HCT116 (cell line): ENCODE measurements around the gene TIMM21. TPM values are rescaled to one million over a fixed set of nuclear protein-coding genes. Genes with fewer than 3 reads are reported as not detected.

ENCODE experiments used
- ATAC-seq: fragments of 200-7000 bp; cut with Tn5 transposase; 2 replicates; pipeline ENCODE4 v1.9.1; 2020; ENCODE audit warnings: mild to moderate bottlenecking, moderate library complexity
- BruUV-seq: library from RNA; stranded (reverse); fragments of 400-500 nt; replicated peaks from 2 replicates; lab custom pipeline; 2021; lab: Mats Ljungman, UMichigan
- CTCF ChIA-PET: fragments of 300-600 bp; sonication (Branson Sonifier 250); formaldehyde crosslinking; loops from one replicate; lab custom pipeline; 2021; ENCODE audit warnings: antibody characterized with exemption; lab: Charles Lee
- POLR2A ChIA-PET: fragments of 300-600, 350-600 bp; sonication (Branson Sonifier 250); formaldehyde crosslinking; loops from one replicate; lab custom pipeline; 2021; ENCODE audit warnings: antibody characterized with exemption; lab: Charles Lee
- RAD21 ChIA-PET, 2 experiments: fragments of 300-600 bp; sonication (Branson Sonifier 250); formaldehyde crosslinking; loops; one replicate each; lab custom pipeline; 2023; ENCODE audit warnings: low total read pairs in 2 of 2; ENCODE audit not compliant: uncharacterized antibody in 2 of 2, unreplicated experiment in 2 of 2, low non-redundant PET in 1 of 2; lab: Charles Lee
- DNase-seq: peaks from one replicate; pipeline ENCODE4 v3.0.0-alpha.2; 2010; ENCODE audit warnings: low read depth, low spot score
- H2AFZ ChIP-seq: fragments of 200-600 bp; shearing (Covaris generic), sonication (generic); 2 replicates; pipeline ENCODE4 v1.6.1; 2017; ENCODE audit warnings: low read depth, mixed run types, mixed read lengths, antibody characterized with exemption, low read length; ENCODE audit not compliant: poor library complexity, severe bottlenecking
- H3K27ac ChIP-seq: 2 replicates; pipeline ENCODE4 v1.5.1; 2012; ENCODE audit warnings: low read depth, low read length
- H3K27me3 ChIP-seq: fragments of 200-600 bp; sonication (generic); 2 replicates; pipeline ENCODE4 v1.6.1; 2016; ENCODE audit warnings: mixed run types, low read length, mixed read lengths; ENCODE audit not compliant: insufficient read depth
- H3K36me3 ChIP-seq, 2 experiments: fragments of 200-500 bp in 1 of 2; fragments of 200-600 bp in 1 of 2; sonication (Bioruptor generic) in 1 of 2; sonication (generic) in 1 of 2; 2 replicates each; pipeline versions ENCODE4 v1.5.1 to v1.6.1; 2014 to 2016; ENCODE audit warnings: low read length in 2 of 2, inconsistent platforms in 1 of 2, mixed read lengths in 1 of 2, mixed run types in 1 of 2; ENCODE audit not compliant: insufficient read depth in 2 of 2, control insufficient read depth in 1 of 2
- H3K4me1 ChIP-seq, 2 experiments: fragments of 200-600 bp in 1 of 2; sonication (generic) in 1 of 2; 2 replicates each; pipeline versions ENCODE4 v1.5.1 to v1.6.1; 2012 to 2017; ENCODE audit warnings: low read length in 2 of 2, inconsistent platforms in 1 of 2, mild to moderate bottlenecking in 1 of 2, mixed read lengths in 1 of 2, mixed run types in 1 of 2, moderate library complexity in 1 of 2; ENCODE audit not compliant: insufficient read depth in 2 of 2, control insufficient read depth in 1 of 2
- H3K4me2 ChIP-seq: fragments of 200-600 bp; sonication (generic); 2 replicates; pipeline ENCODE4 v1.6.1; 2017; ENCODE audit warnings: mixed run types, low read length, mixed read lengths
- H3K4me3 ChIP-seq, 2 experiments: fragments of 200-600 bp in 1 of 2; sonication (generic) in 1 of 2; replicated peaks in 1 of 2; 2 replicates each; pipeline ENCODE4 v1.5.1; 2011 to 2016; ENCODE audit warnings: low read length in 2 of 2, control low read depth in 1 of 2, low read depth in 1 of 2, mild to moderate bottlenecking in 1 of 2, mixed read lengths in 1 of 2, mixed run types in 1 of 2
- H3K79me2 ChIP-seq: fragments of 200-600 bp; sonication (generic); 2 replicates; pipeline ENCODE4 v1.6.1; 2017; ENCODE audit warnings: mild to moderate bottlenecking, mixed run types, low read length, moderate library complexity, mixed read lengths; ENCODE audit not compliant: insufficient read depth
- H3K9ac ChIP-seq: fragments of 200-600 bp; sonication (generic); 2 replicates; pipeline ENCODE4 v1.6.1; 2016; ENCODE audit warnings: low read length, mixed read lengths
- H3K9me2 ChIP-seq: fragments of 200-600 bp; sonication (generic), shearing (Covaris generic); 2 replicates; pipeline ENCODE4 v1.6.1; 2017; ENCODE audit warnings: mixed run types, mild to moderate bottlenecking, moderate library complexity; ENCODE audit not compliant: insufficient read depth
- H3K9me3 ChIP-seq, 2 experiments: fragments of 200-500 bp in 1 of 2; fragments of 200-600 bp in 1 of 2; sonication (Bioruptor generic) in 1 of 2; sonication (generic) in 1 of 2; 2 replicates each; pipeline ENCODE4 v1.6.1; 2014 to 2017; ENCODE audit warnings: low read length in 2 of 2, mixed read lengths in 2 of 2, inconsistent platforms in 1 of 2, low read depth in 1 of 2, mild to moderate bottlenecking in 1 of 2, mixed run types in 1 of 2, moderate library complexity in 1 of 2; ENCODE audit not compliant: control insufficient read depth in 1 of 2, insufficient read depth in 1 of 2
- H4K20me1 ChIP-seq: fragments of 200-600 bp; sonication (generic), shearing (Covaris generic); 2 replicates; pipeline ENCODE4 v1.6.1; 2017; ENCODE audit warnings: mixed run types, mild to moderate bottlenecking, moderate library complexity; ENCODE audit not compliant: insufficient read depth
- CBX3 ChIP-seq: IDR thresholded peaks from 2 replicates; pipeline ENCODE4 v1.6.1; 2012; ENCODE audit warnings: low read depth
- CEBPB ChIP-seq: IDR thresholded peaks from 2 replicates; pipeline ENCODE4 v1.6.1; 2012; ENCODE audit warnings: low read depth
- EGR1 ChIP-seq: IDR thresholded peaks from 2 replicates; pipeline ENCODE4 v1.6.1; 2012; ENCODE audit warnings: low read depth
- ELF1 ChIP-seq: IDR thresholded peaks from 2 replicates; pipeline ENCODE4 v1.6.1; 2012; ENCODE audit warnings: low read depth, borderline replicate concordance
- EZH2 ChIP-seq: fragments of 200-600 bp; sonication (generic); IDR thresholded peaks from 2 replicates; pipeline ENCODE4 v1.6.1; 2017; ENCODE audit warnings: antibody characterized with exemption, mixed run types
- EZH2phosphoT487 ChIP-seq: fragments of 200-600 bp; IDR thresholded peaks from 2 replicates; pipeline ENCODE4 v1.6.1; 2018; ENCODE audit warnings: antibody characterized with exemption, borderline replicate concordance
- FOSL1 ChIP-seq: IDR thresholded peaks from 2 replicates; pipeline ENCODE4 v1.6.1; 2012; ENCODE audit warnings: low read depth
- JUND ChIP-seq: IDR thresholded peaks from 2 replicates; pipeline ENCODE4 v1.6.1; 2012
- POLR2A ChIP-seq: IDR thresholded peaks from 2 replicates; pipeline ENCODE4 v1.7.0; 2011; ENCODE audit warnings: borderline replicate concordance; ENCODE audit not compliant: insufficient read depth, insufficient read length; ENCODE audit errors: extremely low read depth
- POLR2AphosphoS5 ChIP-seq: IDR thresholded peaks from 2 replicates; pipeline ENCODE4 v1.6.1; 2011; ENCODE audit warnings: mild to moderate bottlenecking, low read depth, low read length, moderate library complexity
- SIN3A ChIP-seq: IDR thresholded peaks from 2 replicates; pipeline ENCODE4 v1.6.1; 2012; ENCODE audit warnings: low read depth
- SP1 ChIP-seq: IDR thresholded peaks from 2 replicates; pipeline ENCODE4 v1.6.1; 2012; ENCODE audit warnings: low read depth
- SRF ChIP-seq: IDR thresholded peaks from 2 replicates; pipeline ENCODE4 v1.6.1; 2012; ENCODE audit warnings: low read depth
- TCF7L2 ChIP-seq: IDR thresholded peaks from 2 replicates; pipeline ENCODE4 v1.7.0; 2011; ENCODE audit warnings: borderline replicate concordance, inconsistent platforms; ENCODE audit not compliant: insufficient read depth, insufficient read length; ENCODE audit errors: extremely low read depth
- YY1 ChIP-seq: IDR thresholded peaks from 2 replicates; pipeline ENCODE4 v1.6.1; 2011; ENCODE audit warnings: low read length, low read depth, moderate library complexity, mild to moderate bottlenecking; ENCODE audit not compliant: insufficient replicate concordance; ENCODE audit errors: extremely low read depth
- ZFX ChIP-seq: fragments of 450-650 bp; IDR thresholded peaks from 2 replicates; pipeline ENCODE4 v1.6.1; 2017
- ZNF274 ChIP-seq: fragments of 200-500 bp; sonication (Bioruptor generic); IDR thresholded peaks from 2 replicates; pipeline ENCODE4 v1.6.1; 2014; ENCODE audit warnings: mild to moderate bottlenecking, low read depth, low read length, inconsistent platforms
- intact Hi-C: fragments of 100-400 bp; cut with micrococcal nuclease; formaldehyde crosslinking; loops from 2 replicates; pipeline ENCODE4 v1.10.0; 2022
- total RNA-seq: library from RNA; stranded (reverse); gene quantifications from one replicate; pipeline ENCODE4 v1.2.1, GENCODE V29; 2021; ENCODE audit not compliant: unreplicated experiment
- TF ChIP-seq, protein P1 (sequence below): IDR thresholded peaks from 2 replicates; pipeline ENCODE4 v1.6.1; 2012
- TF ChIP-seq, protein P2 (sequence below), 3 experiments: fragments of 200-600 bp in 1 of 3; sonication (generic) in 1 of 3; IDR thresholded peaks in 2 of 3; conservative IDR thresholded peaks in 1 of 3; 2 replicates each; pipeline ENCODE4 v1.5.1; 2012 to 2017; ENCODE audit warnings: low read depth in 2 of 3, low read length in 2 of 3, antibody characterized with exemption in 1 of 3, borderline replicate concordance in 1 of 3, control low read depth in 1 of 3, mild to moderate bottlenecking in 1 of 3, mixed read lengths in 1 of 3, mixed run types in 1 of 3, moderate library complexity in 1 of 3; ENCODE audit not compliant: insufficient read depth in 1 of 3

TIMM21 gene
- total RNA-seq, 1 experiment from 2014 or later, result 33.3 TPM

- no peak overlapping the region for H3K9ac ChIP-seq
- H3K79me2 ChIP-seq, result no peaks in the 10 kb centered on the region
- no peak overlapping the region for H2AFZ ChIP-seq
- no peak overlapping the region for H3K4me2 ChIP-seq
- H3K9me3 ChIP-seq, result no peaks in the 10 kb centered on the region
- ChIA-PET CTCF (no interaction called here), RAD21 (no interaction called here), POLR2A (no interaction called here)
- H3K27me3 ChIP-seq, result 0 out of 2 replicates have a peak, but pooled peaks cover 7% of the 10 kb centered on the region
- DNase-seq (no peak), ATAC-seq (no peak)
- intact Hi-C loops, result no loop called here
- H3K36me3 ChIP-seq, result no peaks in the 10 kb centered on the region
- no peak overlapping the region for H3K4me3 ChIP-seq
- no peaks in the 10 kb centered on the region; the same call in 1 of the 2 replicates for H4K20me1 ChIP-seq
- TF ChIP-seq EZH2phosphoT487 (no peak), EZH2 (no peak), ELF1 (no peak), CEBPB (no peak), EGR1 (no peak), TCF7L2 (no peak), ZNF274 (no peak), YY1 (no peak), ZFX (no peak), SRF (no peak), SIN3A (no peak), JUND (no peak), SP1 (no peak), POLR2AphosphoS5 (no peak), POLR2A (no peak)
- no TSS peak for BruUV-seq
- H3K9me2 ChIP-seq, result no peaks in the 10 kb centered on the region
- no peak overlapping the region for H3K27ac ChIP-seq
- H3K4me1 ChIP-seq, result no peaks in the 10 kb centered on the region
These were observed 39.9 kb upstream of the TIMM21 start for GRCh38 chr18:74108460-74108859.

GRCh38 chr18:74110149-74110548 is 38.2 kb upstream of the TIMM21 start:
- DNase-seq, result no peak
- no peak overlapping the region for H3K4me3 ChIP-seq
- no peak overlapping the region for H3K4me2 ChIP-seq
- peaks cover 9% of the 10 kb centered on the region; the same call in 1 of the 2 replicates for H3K27me3 ChIP-seq
- BruUV-seq, result no TSS peak
- no peak for ATAC-seq
- intact Hi-C loops, result no loop called here
- ChIA-PET RAD21 (no interaction called here), POLR2A (no interaction called here), CTCF (no interaction called here)
- H3K9me3 ChIP-seq, result no peaks in the 10 kb centered on the region
- no peak overlapping the region for H2AFZ ChIP-seq
- no peak overlapping the region for H3K9ac ChIP-seq
- no peaks in the 10 kb centered on the region for H3K79me2 ChIP-seq
- no peak overlapping the region for H3K27ac ChIP-seq
- no peaks in the 10 kb centered on the region for H3K9me2 ChIP-seq
- no peaks in the 10 kb centered on the region; the same call in 1 of the 2 replicates for H4K20me1 ChIP-seq
- H3K4me1 ChIP-seq, result no peaks in the 10 kb centered on the region
- TF ChIP-seq FOSL1 (no peak), SIN3A (no peak), CBX3 (no peak), EZH2phosphoT487 (no peak), ZNF274 (no peak), EGR1 (no peak), JUND (no peak), SP1 (no peak), ELF1 (no peak)
- TF ChIP-seq, protein P1, sequence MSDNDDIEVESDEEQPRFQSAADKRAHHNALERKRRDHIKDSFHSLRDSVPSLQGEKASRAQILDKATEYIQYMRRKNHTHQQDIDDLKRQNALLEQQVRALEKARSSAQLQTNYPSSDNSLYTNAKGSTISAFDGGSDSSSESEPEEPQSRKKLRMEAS, result no peak
- TF ChIP-seq, protein P2, sequence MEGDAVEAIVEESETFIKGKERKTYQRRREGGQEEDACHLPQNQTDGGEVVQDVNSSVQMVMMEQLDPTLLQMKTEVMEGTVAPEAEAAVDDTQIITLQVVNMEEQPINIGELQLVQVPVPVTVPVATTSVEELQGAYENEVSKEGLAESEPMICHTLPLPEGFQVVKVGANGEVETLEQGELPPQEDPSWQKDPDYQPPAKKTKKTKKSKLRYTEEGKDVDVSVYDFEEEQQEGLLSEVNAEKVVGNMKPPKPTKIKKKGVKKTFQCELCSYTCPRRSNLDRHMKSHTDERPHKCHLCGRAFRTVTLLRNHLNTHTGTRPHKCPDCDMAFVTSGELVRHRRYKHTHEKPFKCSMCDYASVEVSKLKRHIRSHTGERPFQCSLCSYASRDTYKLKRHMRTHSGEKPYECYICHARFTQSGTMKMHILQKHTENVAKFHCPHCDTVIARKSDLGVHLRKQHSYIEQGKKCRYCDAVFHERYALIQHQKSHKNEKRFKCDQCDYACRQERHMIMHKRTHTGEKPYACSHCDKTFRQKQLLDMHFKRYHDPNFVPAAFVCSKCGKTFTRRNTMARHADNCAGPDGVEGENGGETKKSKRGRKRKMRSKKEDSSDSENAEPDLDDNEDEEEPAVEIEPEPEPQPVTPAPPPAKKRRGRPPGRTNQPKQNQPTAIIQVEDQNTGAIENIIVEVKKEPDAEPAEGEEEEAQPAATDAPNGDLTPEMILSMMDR (IDR thresholded peaks at IDR 0.05 in 2 of 3, conservative IDR thresholded peaks at IDR 0.05 in 1 of 3; ENCODE audit: borderline replicate concordance in 1 of 3, insufficient read depth in 1 of 3, low read depth in 2 of 3, low read length in 2 of 3), result no peak
- H3K36me3 ChIP-seq, result no peaks in the 10 kb centered on the region
